Activated B cell treated with CpG ODN at 0.5 μM for 24 hours (primary cell): Measurements from ENCODE around the gene LPAR2. TPM values are rescaled to one million over a fixed set of nuclear protein-coding genes. Genes with fewer than 3 reads are reported as not detected.

Source experiments
- ATAC-seq: fragments of 200-7000 bp; cut with Tn5 transposase; one replicate; pipeline ENCODE4 v1.10.0; 2021; ENCODE audit warnings: low read depth, mild to moderate bottlenecking, moderate library complexity
- CTCF ChIA-PET: fragments of 350-600 bp; sonication (Branson Sonifier 250); formaldehyde crosslinking; loops from one replicate; lab custom pipeline; 2021; ENCODE audit warnings: antibody characterized with exemption; lab: Charles Lee
- POLR2A ChIA-PET: fragments of 350-600 bp; sonication (Branson Sonifier 250); formaldehyde crosslinking; loops from one replicate; lab custom pipeline; 2021; ENCODE audit warnings: antibody characterized with exemption; lab: Charles Lee
- DNase-seq: peaks from one replicate; pipeline ENCODE4 v3.0.0; 2022
- H3K27ac Mint-ChIP-seq: one replicate; pipeline ENCODE4 v1.8.0; 2020; ENCODE audit warnings: mixed read lengths
- H3K27me3 Mint-ChIP-seq: one replicate; pipeline ENCODE4 v1.8.0; 2021; ENCODE audit warnings: mixed read lengths
- H3K36me3 Mint-ChIP-seq: one replicate; pipeline ENCODE4 v1.8.0; 2021; ENCODE audit warnings: low read depth, mixed read lengths
- H3K4me1 Mint-ChIP-seq: one replicate; pipeline ENCODE4 v1.8.0; 2021; ENCODE audit warnings: mixed read lengths
- H3K4me3 Mint-ChIP-seq: one replicate; pipeline ENCODE4 v1.8.0; 2020; ENCODE audit warnings: mild to moderate bottlenecking, mixed read lengths
- H3K9me3 Mint-ChIP-seq: one replicate; pipeline ENCODE4 v1.8.0; 2020; ENCODE audit warnings: mixed read lengths
- intact Hi-C: fragments of 100-400 bp; cut with micrococcal nuclease; formaldehyde crosslinking; loops from one replicate; pipeline ENCODE4 v1.15.1; 2024
- total RNA-seq: library from RNA; stranded (reverse); gene quantifications from 2 replicates; pipeline ENCODE4 v1.2.3, GENCODE V29; 2022
- TF ChIP-seq, protein P1 (sequence below): fragments of 200-600 bp; IDR thresholded peaks from one replicate; pipeline ENCODE4 v1.8.0; 2022; ENCODE audit warnings: antibody characterized with exemption, mild to moderate bottlenecking

Gene LPAR2
- total RNA-seq, 1 donor from 2014 or later = 33.7 TPM

DNA sequence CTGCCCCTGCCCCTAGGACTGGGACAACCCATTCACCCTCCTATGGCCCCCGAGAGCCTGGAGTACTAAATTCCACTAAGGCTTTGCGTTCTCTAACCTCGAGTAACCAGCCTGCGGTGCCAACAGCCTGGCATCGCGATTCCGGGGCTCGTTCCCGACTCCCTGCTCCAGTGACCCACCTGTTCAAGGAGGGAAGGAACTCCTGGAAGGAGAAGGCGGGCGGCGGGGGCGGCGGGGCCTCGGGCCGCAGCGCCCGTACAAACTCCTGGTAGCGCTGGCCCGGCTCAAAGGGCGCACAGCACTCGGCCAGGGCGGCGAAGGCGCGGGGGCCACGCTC, 9.1 kb upstream of the LPAR2 start:
- Mint-ChIP-seq H3K36me3 (peaks cover 78% of the 10 kb centered on the region), H3K4me1 (peaks cover 12% of the 10 kb centered on the region), H3K27ac (no peak overlapping the region), H3K9me3 (no peaks in the 10 kb centered on the region), H3K4me3 (no peak overlapping the region), H3K27me3 (no peaks in the 10 kb centered on the region)
- TF ChIP-seq, protein P1, sequence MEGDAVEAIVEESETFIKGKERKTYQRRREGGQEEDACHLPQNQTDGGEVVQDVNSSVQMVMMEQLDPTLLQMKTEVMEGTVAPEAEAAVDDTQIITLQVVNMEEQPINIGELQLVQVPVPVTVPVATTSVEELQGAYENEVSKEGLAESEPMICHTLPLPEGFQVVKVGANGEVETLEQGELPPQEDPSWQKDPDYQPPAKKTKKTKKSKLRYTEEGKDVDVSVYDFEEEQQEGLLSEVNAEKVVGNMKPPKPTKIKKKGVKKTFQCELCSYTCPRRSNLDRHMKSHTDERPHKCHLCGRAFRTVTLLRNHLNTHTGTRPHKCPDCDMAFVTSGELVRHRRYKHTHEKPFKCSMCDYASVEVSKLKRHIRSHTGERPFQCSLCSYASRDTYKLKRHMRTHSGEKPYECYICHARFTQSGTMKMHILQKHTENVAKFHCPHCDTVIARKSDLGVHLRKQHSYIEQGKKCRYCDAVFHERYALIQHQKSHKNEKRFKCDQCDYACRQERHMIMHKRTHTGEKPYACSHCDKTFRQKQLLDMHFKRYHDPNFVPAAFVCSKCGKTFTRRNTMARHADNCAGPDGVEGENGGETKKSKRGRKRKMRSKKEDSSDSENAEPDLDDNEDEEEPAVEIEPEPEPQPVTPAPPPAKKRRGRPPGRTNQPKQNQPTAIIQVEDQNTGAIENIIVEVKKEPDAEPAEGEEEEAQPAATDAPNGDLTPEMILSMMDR = no peak
- DNase-seq = no peak
- ChIA-PET POLR2A (no interaction called here), CTCF (no interaction called here)
- intact Hi-C loops = no loop called here
- no peak for ATAC-seq

DNA sequence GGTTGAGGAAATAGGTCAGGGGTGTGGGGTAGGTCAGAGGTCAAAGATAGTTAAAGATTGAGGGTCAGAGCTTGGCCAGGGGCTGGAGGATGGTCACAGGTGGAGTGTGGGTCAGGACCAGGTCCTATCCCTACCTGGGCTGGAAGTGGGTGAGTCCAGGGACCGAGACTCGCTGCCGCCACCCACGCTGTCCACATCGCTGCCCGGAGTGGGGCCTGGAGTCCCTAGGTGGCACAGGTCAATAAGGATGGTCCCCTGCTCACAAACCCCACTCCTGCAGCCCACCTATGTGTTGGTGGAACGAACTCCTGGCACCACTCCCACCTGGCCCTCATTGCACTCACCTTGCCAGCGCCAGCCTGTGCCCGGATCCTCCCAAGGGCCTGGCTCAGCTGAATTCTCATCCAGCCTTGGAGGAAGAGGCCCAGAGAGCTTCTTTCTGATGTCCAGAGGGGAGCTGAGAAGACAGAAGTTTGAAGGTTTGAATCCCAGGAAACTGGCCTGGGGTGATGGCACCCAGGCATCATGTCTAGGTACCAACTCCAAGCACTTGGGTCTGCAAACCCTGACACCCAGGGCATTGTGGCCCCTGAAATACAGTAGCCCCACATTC, 8.7 kb upstream of the LPAR2 start:
- Mint-ChIP-seq H3K4me3 (no peak overlapping the region), H3K36me3 (peaks cover 76% of the 10 kb centered on the region), H3K27me3 (no peaks in the 10 kb centered on the region), H3K27ac (no peak overlapping the region), H3K9me3 (no peaks in the 10 kb centered on the region), H3K4me1 (peaks cover 8% of the 10 kb centered on the region)
- intact Hi-C loops = no loop called here
- CTCF ChIA-PET = no interaction called here
- POLR2A ChIA-PET = no interaction called here
- no peak for DNase-seq
- TF ChIP-seq, protein P1 = no peak
- ATAC-seq = no peak

DNA sequence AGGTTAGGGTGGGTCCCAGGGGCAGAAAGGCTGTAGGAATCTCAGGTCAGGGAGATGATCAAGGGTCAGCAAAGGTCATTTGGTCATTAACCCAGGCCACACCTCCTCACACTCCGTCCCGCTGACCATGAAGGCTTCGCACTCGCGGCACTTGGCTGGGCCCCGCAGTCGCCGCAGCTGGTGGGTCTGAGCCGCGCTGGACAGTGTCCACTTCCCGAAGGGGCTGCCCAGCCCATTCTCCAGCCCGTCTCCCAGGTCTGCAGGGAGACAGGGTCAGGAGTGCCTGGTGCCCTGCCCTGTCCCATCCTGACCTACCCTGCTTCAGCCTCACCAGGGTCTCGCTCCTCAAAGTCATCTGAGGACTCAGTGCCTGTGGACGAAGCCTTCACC, 7.3 kb upstream of the LPAR2 start:
- Mint-ChIP-seq H3K9me3 (no peaks in the 10 kb centered on the region), H3K4me1 (peaks cover 7% of the 10 kb centered on the region), H3K4me3 (no peak overlapping the region), H3K36me3 (peaks cover 82% of the 10 kb centered on the region), H3K27ac (no peak overlapping the region), H3K27me3 (no peaks in the 10 kb centered on the region)
- DNase-seq (no peak), ATAC-seq (no peak)
- intact Hi-C loops = no loop called here
- TF ChIP-seq, protein P1 = no peak
- ChIA-PET POLR2A (no interaction called here), CTCF (interaction anchor here (1.2 kb wide), 1 partner anchor 81 kb away, joined by 3 read pairs; no protein-coding TSS in a partner anchor)

DNA sequence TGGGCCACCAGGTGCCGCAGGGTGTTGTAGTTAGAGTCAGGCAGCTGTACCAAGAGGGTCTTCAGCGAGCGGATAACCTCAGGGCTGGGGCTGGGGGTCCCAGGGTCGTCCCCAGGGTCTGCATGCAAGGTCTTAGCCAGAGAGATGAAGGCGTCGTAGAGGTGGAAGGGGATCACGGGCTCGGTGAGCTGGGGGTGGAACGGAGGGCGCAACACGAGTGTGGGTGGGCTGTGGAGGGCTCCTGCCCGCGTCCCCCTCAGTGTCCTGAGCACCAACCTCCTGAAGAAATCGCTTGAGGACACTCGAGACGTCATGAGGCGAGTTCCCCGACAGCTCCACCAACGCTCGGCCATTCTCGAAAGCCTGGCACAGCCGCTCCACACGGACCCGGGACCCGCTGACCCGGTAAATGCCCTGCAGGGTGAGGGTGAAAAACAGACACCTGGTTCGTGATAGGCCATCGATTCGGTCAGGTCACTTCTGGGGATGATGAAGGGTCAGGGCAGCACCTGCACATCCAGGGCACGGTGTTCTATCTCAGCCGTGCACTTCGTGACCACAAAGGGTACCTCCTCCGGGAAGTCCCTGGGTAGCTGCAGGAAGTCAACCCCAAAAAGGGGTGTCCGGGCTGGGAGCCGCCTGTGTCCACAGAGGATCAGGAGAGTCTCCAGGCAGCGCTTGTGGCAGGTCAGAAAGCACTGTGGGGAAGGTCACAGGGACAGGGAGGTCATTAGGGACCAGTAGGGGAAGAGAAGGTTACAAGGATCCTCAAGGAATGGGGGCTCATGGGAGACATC, 6.7 kb upstream of the LPAR2 start:
- ChIA-PET CTCF (interaction anchor here (1.0 to 1.2 kb wide), 2 partner anchors 80 to 102 kb away, joined by 3 read pairs; no protein-coding TSS in a partner anchor), POLR2A (interaction anchor here (0.5 to 0.6 kb wide), 2 partner anchors 19 to 452 kb away, joined by 3 to 4 read pairs; no protein-coding TSS in a partner anchor)

More for the DNA sequence above, 6.7 kb upstream of the LPAR2 start:
- TF ChIP-seq, protein P1 = no peak
- Mint-ChIP-seq H3K4me1 (peaks cover 7% of the 10 kb centered on the region), H3K27me3 (no peaks in the 10 kb centered on the region), H3K36me3 (peaks cover 77% of the 10 kb centered on the region), H3K27ac (no peak overlapping the region), H3K4me3 (no peak overlapping the region), H3K9me3 (no peaks in the 10 kb centered on the region)
- DNase-seq = no peak
- intact Hi-C loops = no loop called here
- no peak for ATAC-seq
